Nephron (organoid): Measurements from ENCODE around the gene ANOS1.

Experiments
- H3K27ac Mint-ChIP-seq, 3 experiments: 2 replicates each; pipeline ENCODE4 v1.8.0; 2020; ENCODE audit warnings: mixed read lengths in 3 of 3, mild to moderate bottlenecking in 2 of 3, moderate library complexity in 1 of 3
- H3K27me3 Mint-ChIP-seq: 2 replicates; pipeline ENCODE4 v1.8.0; 2021; ENCODE audit warnings: low read depth, mild to moderate bottlenecking, moderate library complexity, mixed read lengths
- H3K36me3 Mint-ChIP-seq: 2 replicates; pipeline ENCODE4 v1.8.0; 2020; ENCODE audit warnings: low read depth, mixed read lengths
- H3K4me1 Mint-ChIP-seq: 2 replicates; pipeline ENCODE4 v1.8.0; 2020; ENCODE audit warnings: mixed read lengths
- H3K4me3 Mint-ChIP-seq, 3 experiments: 2 replicates each; pipeline ENCODE4 v1.8.0; 2020; ENCODE audit warnings: mild to moderate bottlenecking in 3 of 3, mixed read lengths in 3 of 3, moderate library complexity in 2 of 3
- H3K9me3 Mint-ChIP-seq: 2 replicates; pipeline ENCODE4 v1.8.0; 2020; ENCODE audit warnings: mixed read lengths
- CTCF ChIP-seq, 3 experiments: fragments of 200-600 bp; sonication (generic); IDR thresholded peaks; one replicate each; pipeline ENCODE4 v1.5.0; 2021; ENCODE audit warnings: antibody characterized with exemption in 3 of 3; ENCODE audit not compliant: unreplicated experiment in 3 of 3

Gene ANOS1

GRCh38 chrX:8591501-8591900, 140.4 kb downstream of the ANOS1 start:
- Mint-ChIP-seq H3K36me3 (peaks cover 7% of the 10 kb centered on the region), H3K4me1 (peaks cover 9% of the 10 kb centered on the region), H3K4me3 (no peak overlapping the region), H3K9me3 (no peaks in the 10 kb centered on the region), H3K27ac (no peak overlapping the region), H3K27me3 (no peaks in the 10 kb centered on the region)
- no peak for TF ChIP-seq CTCF (IDR thresholded peaks at IDR 0.05; ENCODE audit: unreplicated experiment in 3 of 3)

- peaks cover 15% of the 10 kb centered on the region for H3K4me1 Mint-ChIP-seq
- TF ChIP-seq CTCF (IDR thresholded peaks at IDR 0.05; ENCODE audit: unreplicated experiment in 3 of 3), result no peak
Observed at GRCh38 chrX:8586953-8587352, 145.0 kb downstream of the ANOS1 start.

GRCh38 chrX:8579602-8580001, 152.3 kb downstream of the ANOS1 start:
- Mint-ChIP-seq H3K36me3 (no peaks in the 10 kb centered on the region), H3K4me3 (no peak overlapping the region), H3K27me3 (no peaks in the 10 kb centered on the region), H3K9me3 (no peaks in the 10 kb centered on the region), H3K4me1 (peaks cover 9% of the 10 kb centered on the region), H3K27ac (no peak overlapping the region)
- TF ChIP-seq CTCF (IDR thresholded peaks at IDR 0.05; ENCODE audit: unreplicated experiment in 3 of 3), result no peak

More at GRCh38 chrX:8586953-8587352, 145.0 kb downstream of the ANOS1 start:
- Mint-ChIP-seq H3K27ac (peak overlapping the region in 1 of 3 experiments; percentile 33), H3K4me3 (no peak overlapping the region), H3K27me3 (no peaks in the 10 kb centered on the region), H3K36me3 (no peaks in the 10 kb centered on the region), H3K9me3 (no peaks in the 10 kb centered on the region)

GRCh38 chrX:8576821-8577220, 155.1 kb downstream of the ANOS1 start:
- Mint-ChIP-seq H3K27ac (no peak overlapping the region), H3K9me3 (no peaks in the 10 kb centered on the region), H3K4me1 (peaks cover 9% of the 10 kb centered on the region), H3K36me3 (peaks cover 5% of the 10 kb centered on the region), H3K4me3 (no peak overlapping the region), H3K27me3 (no peaks in the 10 kb centered on the region)
- TF ChIP-seq CTCF (IDR thresholded peaks at IDR 0.05; ENCODE audit: unreplicated experiment in 3 of 3), result no peak

- H3K4me1 Mint-ChIP-seq, result no peaks in the 10 kb centered on the region
- TF ChIP-seq CTCF (IDR thresholded peaks at IDR 0.05; ENCODE audit: unreplicated experiment in 3 of 3), result no peak
- no peak overlapping the region for H3K27ac Mint-ChIP-seq
- no peaks in the 10 kb centered on the region for H3K9me3 Mint-ChIP-seq
- no peaks in the 10 kb centered on the region for H3K36me3 Mint-ChIP-seq
- no peaks in the 10 kb centered on the region for H3K27me3 Mint-ChIP-seq
- no peak overlapping the region for H3K4me3 Mint-ChIP-seq
Observed at GRCh38 chrX:8565729-8566128, 166.2 kb downstream of the ANOS1 start.

GRCh38 chrX:8548446-8548845, 183.5 kb downstream of the ANOS1 start:
- Mint-ChIP-seq H3K27ac (no peak overlapping the region), H3K4me3 (no peak overlapping the region), H3K36me3 (peaks cover 18% of the 10 kb centered on the region), H3K4me1 (no peaks in the 10 kb centered on the region), H3K27me3 (no peaks in the 10 kb centered on the region), H3K9me3 (no peaks in the 10 kb centered on the region)
- no peak for TF ChIP-seq CTCF (IDR thresholded peaks at IDR 0.05; ENCODE audit: unreplicated experiment in 3 of 3)
